DMS53 (cell line): Measurements from ENCODE around the gene ZNF446.
"Not testable (repeated sequence)": the region's sequence is repeated elsewhere in the genome, so short reads cannot be mapped to it uniquely, and the experiment has no call there.

Source experiments
- DNase-seq: peaks from one replicate; lab custom pipeline; 2025; lab: John Stamatoyannopoulos, UW

The ZNF446 gene

GRCh38 chr19:58470837-58471543, 5.2 kb upstream of the ZNF446 start:
- DNase-seq, result not testable (repeated sequence)

- DNase-seq, result no peak
Measured at GRCh38 chr19:58471736-58472135, 4.4 kb upstream of the ZNF446 start.

- no peak for DNase-seq
Measured at GRCh38 chr19:58473775-58474174, 2.4 kb upstream of the ZNF446 start.

- DNase-seq, result peak; percentile 49
Measured at GRCh38 chr19:58474291-58474996, 1.7 kb upstream of the ZNF446 start.

GRCh38 chr19:58474997-58475713, 997 bp upstream of the ZNF446 start:
- DNase-seq, result peak; percentile 51

- DNase-seq, result peak; percentile 62
Measured at GRCh38 chr19:58476498-58477015, 405 bp downstream of the ZNF446 start.

GRCh38 chr19:58477130-58477529, 978 bp downstream of the ZNF446 start:
- no peak for DNase-seq

- DNase-seq, result no peak
Measured at GRCh38 chr19:58477871-58478270, 1.7 kb downstream of the ZNF446 start.

GRCh38 chr19:58479303-58479702, 3.2 kb downstream of the ZNF446 start:
- no peak for DNase-seq

GRCh38 chr19:58479736-58480480, 3.8 kb downstream of the ZNF446 start:
- DNase-seq, result no peak

GRCh38 chr19:58480481-58480830, 4.3 kb downstream of the ZNF446 start:
- DNase-seq, result no peak

GRCh38 chr19:58480831-58481230, 4.7 kb downstream of the ZNF446 start:
- DNase-seq, result no peak

GRCh38 chr19:58482372-58482771, 6.2 kb downstream of the ZNF446 start:
- no peak for DNase-seq

- DNase-seq, result no peak
Measured at GRCh38 chr19:58483776-58484175, 7.6 kb downstream of the ZNF446 start.

GRCh38 chr19:58484349-58484748, 8.2 kb downstream of the ZNF446 start:
- DNase-seq, result not testable (repeated sequence)

- no peak for DNase-seq
Measured at GRCh38 chr19:58491393-58491792, 15.2 kb downstream of the ZNF446 start.

GRCh38 chr19:58492265-58492664, 16.1 kb downstream of the ZNF446 start:
- no peak for DNase-seq

- no peak for DNase-seq
Measured at GRCh38 chr19:58497634-58498170, 21.6 kb downstream of the ZNF446 start.

- no peak for DNase-seq
Measured at GRCh38 chr19:58498316-58499020, 22.3 kb downstream of the ZNF446 start.

GRCh38 chr19:58499021-58499927, 23.1 kb downstream of the ZNF446 start:
- peak; percentile 100 for DNase-seq
